Activated CD4-positive, alpha-beta T cell treated with anti-CD3 and anti-CD28 coated beads for 24 hours (primary cell): ENCODE measurements around the gene ODAD3.
A peak's percentile ranks its signal among the peaks of the same experiment; 100 is the strongest.
"Not testable (repeated sequence)": the region's sequence is repeated elsewhere in the genome, so short reads cannot be mapped to it uniquely, and the experiment has no call there.

Source experiments
- DNase-seq, 2 donors: peaks; one replicate each; pipeline ENCODE4 v3.0.0-alpha.2; 2020; ENCODE audit warnings: low read depth in 2 of 2

The ODAD3 gene

GRCh38 chr19:11435057-11435832, at the start of gene ODAD3, which contains the start of gene PRKCSH:
Gene ODAD3 (minus strand): TSS chr19:11435121. CDS start chr19:11435016, 105 bp downstream.
Gene PRKCSH (plus strand): TSS chr19:11435635. CDS start chr19:11436118, 483 bp downstream.
- peak; percentile 95 to 98 for DNase-seq

GRCh38 chr19:11483366-11484111, 48.6 kb upstream of the ODAD3 start:
- no peak for DNase-seq

GRCh38 chr19:11482384-11483050, 47.6 kb upstream of the ODAD3 start:
- DNase-seq: peak; percentile 73 to 83

- peak; percentile 59 to 71 for DNase-seq
Observed at GRCh38 chr19:11481534-11482383, 46.8 kb upstream of the ODAD3 start.

GRCh38 chr19:11480715-11481533, 46.0 kb upstream of the ODAD3 start, which contains the start of gene ELAVL3:
Gene ELAVL3 (minus strand): TSS chr19:11481046. CDS start chr19:11480608, 438 bp downstream.
- DNase-seq: no peak

GRCh38 chr19:11479898-11480714, 45.2 kb upstream of the ODAD3 start:
- DNase-seq: no peak

GRCh38 chr19:11479090-11479897, 44.4 kb upstream of the ODAD3 start:
- DNase-seq: peak in 1 of 2 donors; percentile 22

GRCh38 chr19:11478167-11479089, 43.5 kb upstream of the ODAD3 start:
- no peak for DNase-seq

- no peak for DNase-seq
Observed at GRCh38 chr19:11475861-11476260, 40.9 kb upstream of the ODAD3 start.

- DNase-seq: not testable (repeated sequence)
Observed at GRCh38 chr19:11475343-11475742, 40.4 kb upstream of the ODAD3 start.

GRCh38 chr19:11473725-11474124, 38.8 kb upstream of the ODAD3 start:
- no peak for DNase-seq

- not testable (repeated sequence) for DNase-seq
Observed at GRCh38 chr19:11468266-11468845, 33.4 kb upstream of the ODAD3 start.

GRCh38 chr19:11465600-11465999, 30.7 kb upstream of the ODAD3 start:
- no peak for DNase-seq

GRCh38 chr19:11464333-11465265, 29.7 kb upstream of the ODAD3 start:
- DNase-seq: no peak

- no peak for DNase-seq
Observed at GRCh38 chr19:11463391-11463790, 28.5 kb upstream of the ODAD3 start.

GRCh38 chr19:11461453-11461852, 26.5 kb upstream of the ODAD3 start:
- no peak for DNase-seq
